ENCODE measurements around the gene L3HYPDH.

The L3HYPDH gene

DNA sequence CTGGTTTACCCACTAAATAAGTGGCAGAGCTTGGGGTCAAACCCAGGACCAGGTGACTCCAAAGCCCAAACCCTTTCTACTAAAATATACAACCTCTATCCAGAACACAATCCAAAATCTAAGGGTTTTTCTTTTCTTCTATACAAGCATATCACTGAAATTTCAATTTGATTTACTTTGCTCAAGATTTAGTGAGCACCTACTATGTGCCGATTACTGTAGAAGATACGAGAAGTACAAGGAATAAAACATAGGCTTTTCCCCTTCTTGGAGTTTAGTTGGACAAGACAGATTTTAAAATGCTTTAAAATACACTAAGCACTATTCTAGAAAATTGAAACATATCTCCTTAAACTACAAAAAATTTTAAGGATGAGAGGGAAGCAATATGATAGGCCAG is 2.8 kb downstream of the L3HYPDH start:
- no peak for TF ChIP-seq EP300 (IDR thresholded peaks at IDR 0.05; ENCODE audit: borderline replicate concordance)
- TF ChIP-seq CEBPB (IDR thresholded peaks at IDR 0.05): no peak
- no peak for TF ChIP-seq CREB1 (IDR thresholded peaks at IDR 0.05; ENCODE audit: low read depth)
- no peak for TF ChIP-seq RAD21 (IDR thresholded peaks at IDR 0.05; ENCODE audit: low read depth)
- no peak for TF ChIP-seq EGR1 (IDR thresholded peaks at IDR 0.05)
- TF ChIP-seq TEAD4 (IDR thresholded peaks at IDR 0.05): no peak
- TF ChIP-seq FOXM1 (IDR thresholded peaks at IDR 0.05; ENCODE audit: borderline replicate concordance, low read depth): no peak
- TF ChIP-seq, protein P1, sequence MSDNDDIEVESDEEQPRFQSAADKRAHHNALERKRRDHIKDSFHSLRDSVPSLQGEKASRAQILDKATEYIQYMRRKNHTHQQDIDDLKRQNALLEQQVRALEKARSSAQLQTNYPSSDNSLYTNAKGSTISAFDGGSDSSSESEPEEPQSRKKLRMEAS (IDR thresholded peaks at IDR 0.05): no peak
- TF ChIP-seq, protein P2, sequence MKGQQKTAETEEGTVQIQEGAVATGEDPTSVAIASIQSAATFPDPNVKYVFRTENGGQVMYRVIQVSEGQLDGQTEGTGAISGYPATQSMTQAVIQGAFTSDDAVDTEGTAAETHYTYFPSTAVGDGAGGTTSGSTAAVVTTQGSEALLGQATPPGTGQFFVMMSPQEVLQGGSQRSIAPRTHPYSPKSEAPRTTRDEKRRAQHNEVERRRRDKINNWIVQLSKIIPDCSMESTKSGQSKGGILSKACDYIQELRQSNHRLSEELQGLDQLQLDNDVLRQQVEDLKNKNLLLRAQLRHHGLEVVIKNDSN (IDR thresholded peaks at IDR 0.05): no peak
- TF ChIP-seq TAF1 (IDR thresholded peaks at IDR 0.05; ENCODE audit: low read depth): no peak
- TF ChIP-seq YY1 (IDR thresholded peaks at IDR 0.05; ENCODE audit: low read depth): no peak
- no peak for TF ChIP-seq TCF12 (IDR thresholded peaks at IDR 0.05; ENCODE audit: low read depth)
- TF ChIP-seq, protein P3, sequence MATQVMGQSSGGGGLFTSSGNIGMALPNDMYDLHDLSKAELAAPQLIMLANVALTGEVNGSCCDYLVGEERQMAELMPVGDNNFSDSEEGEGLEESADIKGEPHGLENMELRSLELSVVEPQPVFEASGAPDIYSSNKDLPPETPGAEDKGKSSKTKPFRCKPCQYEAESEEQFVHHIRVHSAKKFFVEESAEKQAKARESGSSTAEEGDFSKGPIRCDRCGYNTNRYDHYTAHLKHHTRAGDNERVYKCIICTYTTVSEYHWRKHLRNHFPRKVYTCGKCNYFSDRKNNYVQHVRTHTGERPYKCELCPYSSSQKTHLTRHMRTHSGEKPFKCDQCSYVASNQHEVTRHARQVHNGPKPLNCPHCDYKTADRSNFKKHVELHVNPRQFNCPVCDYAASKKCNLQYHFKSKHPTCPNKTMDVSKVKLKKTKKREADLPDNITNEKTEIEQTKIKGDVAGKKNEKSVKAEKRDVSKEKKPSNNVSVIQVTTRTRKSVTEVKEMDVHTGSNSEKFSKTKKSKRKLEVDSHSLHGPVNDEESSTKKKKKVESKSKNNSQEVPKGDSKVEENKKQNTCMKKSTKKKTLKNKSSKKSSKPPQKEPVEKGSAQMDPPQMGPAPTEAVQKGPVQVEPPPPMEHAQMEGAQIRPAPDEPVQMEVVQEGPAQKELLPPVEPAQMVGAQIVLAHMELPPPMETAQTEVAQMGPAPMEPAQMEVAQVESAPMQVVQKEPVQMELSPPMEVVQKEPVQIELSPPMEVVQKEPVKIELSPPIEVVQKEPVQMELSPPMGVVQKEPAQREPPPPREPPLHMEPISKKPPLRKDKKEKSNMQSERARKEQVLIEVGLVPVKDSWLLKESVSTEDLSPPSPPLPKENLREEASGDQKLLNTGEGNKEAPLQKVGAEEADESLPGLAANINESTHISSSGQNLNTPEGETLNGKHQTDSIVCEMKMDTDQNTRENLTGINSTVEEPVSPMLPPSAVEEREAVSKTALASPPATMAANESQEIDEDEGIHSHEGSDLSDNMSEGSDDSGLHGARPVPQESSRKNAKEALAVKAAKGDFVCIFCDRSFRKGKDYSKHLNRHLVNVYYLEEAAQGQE (IDR thresholded peaks at IDR 0.05; ENCODE audit: low read depth): no peak
- TF ChIP-seq NFIC (IDR thresholded peaks at IDR 0.05): no peak
- no peak for TF ChIP-seq ZBTB7A (IDR thresholded peaks at IDR 0.05; ENCODE audit: low read depth)

DNA sequence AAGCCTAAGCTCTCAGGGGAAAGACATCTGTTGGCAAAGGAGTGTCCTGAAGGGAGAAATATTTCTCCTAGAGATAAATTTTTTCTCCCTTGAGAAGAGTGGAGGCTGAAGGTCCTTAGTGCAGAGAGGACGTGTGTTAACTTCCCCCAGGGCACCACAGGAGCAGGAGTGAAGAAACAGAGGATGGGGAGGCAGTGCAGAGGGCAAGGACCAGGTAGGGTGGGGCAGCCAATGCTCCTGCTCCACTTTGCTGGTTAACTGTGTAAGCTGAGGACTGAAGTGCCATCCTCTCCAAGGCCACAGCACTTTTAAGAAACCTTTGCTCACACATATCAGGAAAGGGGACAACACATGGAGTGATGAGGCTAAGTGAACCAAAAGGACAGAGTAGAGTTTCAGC is 4.0 kb downstream of the L3HYPDH start:
- TF ChIP-seq NFIC (IDR thresholded peaks at IDR 0.05) (no peak), CREB1 (IDR thresholded peaks at IDR 0.05; ENCODE audit: low read depth) (no peak), TCF12 (IDR thresholded peaks at IDR 0.05; ENCODE audit: low read depth) (no peak), TAF1 (IDR thresholded peaks at IDR 0.05; ENCODE audit: low read depth) (no peak), ZBTB7A (IDR thresholded peaks at IDR 0.05; ENCODE audit: low read depth) (no peak)
- TF ChIP-seq, protein P2 (IDR thresholded peaks at IDR 0.05): no peak
- TF ChIP-seq, protein P3 (IDR thresholded peaks at IDR 0.05; ENCODE audit: low read depth): no peak

DNA sequence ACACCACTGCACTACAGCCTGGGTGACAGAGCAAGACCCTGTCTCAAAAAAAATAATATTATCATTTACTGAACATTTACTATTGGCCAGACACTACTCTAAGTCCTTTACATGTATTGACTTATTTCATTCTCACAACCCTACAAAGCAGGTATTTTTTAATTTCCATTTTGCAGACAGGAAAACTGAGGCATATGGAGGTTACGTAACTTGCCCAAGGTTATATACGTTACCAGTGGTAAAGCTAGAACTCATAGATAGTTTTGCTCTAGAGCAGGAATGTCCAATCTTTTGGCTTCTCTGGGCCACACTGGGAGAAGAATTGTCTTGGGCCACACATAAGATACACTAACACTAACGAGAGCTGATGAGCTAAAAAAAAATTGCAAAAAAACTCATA is 5.7 kb downstream of the L3HYPDH start:
- no peak for TF ChIP-seq NFIC (IDR thresholded peaks at IDR 0.05)
- no peak for TF ChIP-seq EGR1 (IDR thresholded peaks at IDR 0.05)
- TF ChIP-seq FOXM1 (IDR thresholded peaks at IDR 0.05; ENCODE audit: borderline replicate concordance, low read depth): no peak
- no peak for TF ChIP-seq CEBPB (IDR thresholded peaks at IDR 0.05)
- TF ChIP-seq TCF12 (IDR thresholded peaks at IDR 0.05; ENCODE audit: low read depth): no peak
- TF ChIP-seq TEAD4 (IDR thresholded peaks at IDR 0.05): no peak
- TF ChIP-seq, protein P1 (IDR thresholded peaks at IDR 0.05): no peak
- TF ChIP-seq RAD21 (IDR thresholded peaks at IDR 0.05; ENCODE audit: low read depth): no peak
- TF ChIP-seq ZBTB7A (IDR thresholded peaks at IDR 0.05; ENCODE audit: low read depth): no peak
- no peak for TF ChIP-seq TAF1 (IDR thresholded peaks at IDR 0.05; ENCODE audit: low read depth)
- TF ChIP-seq CREB1 (IDR thresholded peaks at IDR 0.05; ENCODE audit: low read depth): no peak
- TF ChIP-seq, protein P2 (IDR thresholded peaks at IDR 0.05): no peak
- TF ChIP-seq YY1 (IDR thresholded peaks at IDR 0.05; ENCODE audit: low read depth): no peak
- TF ChIP-seq, protein P3 (IDR thresholded peaks at IDR 0.05; ENCODE audit: low read depth): no peak

DNA sequence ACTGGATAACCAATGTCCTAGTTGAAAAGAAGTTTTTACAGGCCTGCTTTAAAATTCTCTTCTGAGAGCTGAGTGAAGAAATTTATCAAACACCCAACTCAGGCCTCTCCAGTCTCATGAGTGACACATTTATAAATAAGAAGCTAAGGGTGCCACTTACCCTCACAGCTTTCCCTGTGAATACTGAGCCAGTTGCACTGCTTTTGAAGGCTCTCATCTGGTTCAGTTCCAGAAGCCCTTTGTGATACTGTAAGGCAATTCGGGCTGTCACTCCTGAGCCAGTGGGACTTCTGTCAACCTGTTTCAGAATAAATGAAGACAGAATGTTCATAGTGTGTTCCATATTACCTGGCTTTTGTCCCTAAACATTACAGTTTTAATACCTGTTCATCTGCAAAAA is 8.5 kb downstream of the L3HYPDH start:
- no peak for TF ChIP-seq CEBPB (IDR thresholded peaks at IDR 0.05)
- TF ChIP-seq, protein P2 (IDR thresholded peaks at IDR 0.05): no peak
- TF ChIP-seq TAF1 (IDR thresholded peaks at IDR 0.05; ENCODE audit: low read depth): no peak
- TF ChIP-seq CREB1 (IDR thresholded peaks at IDR 0.05; ENCODE audit: low read depth): no peak
- no peak for TF ChIP-seq RAD21 (IDR thresholded peaks at IDR 0.05; ENCODE audit: low read depth)
- no peak for TF ChIP-seq NFIC (IDR thresholded peaks at IDR 0.05)
- TF ChIP-seq EGR1 (IDR thresholded peaks at IDR 0.05): no peak
- no peak for TF ChIP-seq YY1 (IDR thresholded peaks at IDR 0.05; ENCODE audit: low read depth)
- TF ChIP-seq ZBTB7A (IDR thresholded peaks at IDR 0.05; ENCODE audit: low read depth): no peak
- TF ChIP-seq FOXM1 (IDR thresholded peaks at IDR 0.05; ENCODE audit: borderline replicate concordance, low read depth): no peak
- TF ChIP-seq, protein P1 (IDR thresholded peaks at IDR 0.05): no peak
- TF ChIP-seq TEAD4 (IDR thresholded peaks at IDR 0.05): no peak
- TF ChIP-seq, protein P3 (IDR thresholded peaks at IDR 0.05; ENCODE audit: low read depth): no peak
- TF ChIP-seq TCF12 (IDR thresholded peaks at IDR 0.05; ENCODE audit: low read depth): no peak
- no peak for TF ChIP-seq EP300 (IDR thresholded peaks at IDR 0.05; ENCODE audit: borderline replicate concordance)
